ENCODE measurements around the gene MGAM2.

The MGAM2 gene

GRCh38 chr7:142181966-142182365 lies 70.4 kb downstream of the MGAM2 start:
- H3K4me3 ChIP-seq (ENCODE audit: low read depth, low read length): no peak overlapping the region
- DNase-seq (ENCODE audit: low read depth): no peak
- TF ChIP-seq CTCF (conservative IDR thresholded peaks at IDR 0.05; ENCODE audit: low read depth, low read length): no peak

DNA sequence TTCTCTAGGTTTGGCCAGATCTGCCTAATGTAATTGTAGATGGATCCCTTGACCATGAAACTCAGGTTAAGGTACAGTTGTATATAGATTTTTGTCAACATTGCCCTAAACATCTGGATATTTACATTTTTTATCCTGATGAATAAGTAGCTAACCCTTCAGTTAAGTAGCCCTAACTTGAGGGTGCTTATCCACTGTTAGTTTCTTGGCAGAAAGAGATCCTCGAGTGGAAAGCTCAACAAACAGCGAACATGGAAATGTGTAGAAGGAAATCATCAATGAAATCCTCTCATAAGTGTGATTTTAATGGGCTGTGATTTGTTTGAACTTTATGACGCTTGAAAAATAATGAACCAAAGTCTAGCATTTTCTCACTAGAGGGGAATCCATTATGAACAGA lies 73.6 kb downstream of the MGAM2 start:
- no peak overlapping the region for H3K4me3 ChIP-seq (ENCODE audit: low read depth, low read length)
- TF ChIP-seq CTCF (conservative IDR thresholded peaks at IDR 0.05; ENCODE audit: low read depth, low read length): no peak
- DNase-seq (ENCODE audit: low read depth): no peak

DNA sequence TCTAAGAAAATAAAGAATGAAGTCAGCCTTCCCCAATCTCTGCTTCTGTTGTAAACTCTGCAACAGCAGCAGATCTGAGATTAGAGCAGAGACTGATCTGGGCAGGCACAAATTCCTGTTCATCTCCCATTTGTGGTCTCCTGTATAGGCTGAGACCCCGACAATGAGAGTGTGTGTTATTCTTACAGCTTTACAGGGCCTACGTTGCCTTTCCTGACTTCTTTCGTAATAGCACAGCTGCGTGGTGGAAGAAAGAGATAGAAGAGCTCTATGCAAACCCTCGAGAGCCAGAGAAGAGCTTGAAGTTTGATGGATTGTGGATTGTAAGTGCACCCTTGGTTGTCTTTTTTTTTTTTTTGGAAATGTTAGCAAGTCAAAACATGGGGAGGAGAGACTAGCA lies 74.3 kb downstream of the MGAM2 start:
- no peak for TF ChIP-seq CTCF (conservative IDR thresholded peaks at IDR 0.05; ENCODE audit: low read depth, low read length)
- no peak for DNase-seq (ENCODE audit: low read depth)
- no peak overlapping the region for H3K4me3 ChIP-seq (ENCODE audit: low read depth, low read length)

- no peak for TF ChIP-seq CTCF (conservative IDR thresholded peaks at IDR 0.05; ENCODE audit: low read depth, low read length)
- no peak overlapping the region for H3K4me3 ChIP-seq (ENCODE audit: low read depth, low read length)
- DNase-seq (ENCODE audit: low read depth): peak; percentile 22
These were observed 76.6 kb downstream of the MGAM2 start for GRCh38 chr7:142188154-142188553.

DNA sequence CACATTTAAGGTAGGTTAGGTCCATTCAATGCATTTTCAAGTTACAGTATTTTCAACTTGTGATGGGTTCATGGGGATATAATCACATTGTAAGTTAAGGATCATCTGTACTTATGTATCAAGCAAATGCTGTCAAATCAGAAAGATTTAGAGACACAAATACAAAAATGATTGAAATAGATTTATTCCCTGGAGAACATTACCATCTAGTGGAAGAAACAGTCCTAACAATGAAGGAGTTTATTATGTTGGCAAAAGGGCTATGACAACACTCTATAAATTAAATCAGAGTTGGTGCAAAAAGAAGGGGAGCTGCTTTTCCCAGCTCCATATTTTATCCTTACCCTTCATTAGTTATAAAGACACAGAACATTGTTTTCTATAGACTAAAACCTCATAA lies 77.3 kb downstream of the MGAM2 start:
- peak; percentile 31 for DNase-seq (ENCODE audit: low read depth)
- TF ChIP-seq CTCF (conservative IDR thresholded peaks at IDR 0.05; ENCODE audit: low read depth, low read length): peak; percentile 27
- H3K4me3 ChIP-seq (ENCODE audit: low read depth, low read length): no peak overlapping the region

DNA sequence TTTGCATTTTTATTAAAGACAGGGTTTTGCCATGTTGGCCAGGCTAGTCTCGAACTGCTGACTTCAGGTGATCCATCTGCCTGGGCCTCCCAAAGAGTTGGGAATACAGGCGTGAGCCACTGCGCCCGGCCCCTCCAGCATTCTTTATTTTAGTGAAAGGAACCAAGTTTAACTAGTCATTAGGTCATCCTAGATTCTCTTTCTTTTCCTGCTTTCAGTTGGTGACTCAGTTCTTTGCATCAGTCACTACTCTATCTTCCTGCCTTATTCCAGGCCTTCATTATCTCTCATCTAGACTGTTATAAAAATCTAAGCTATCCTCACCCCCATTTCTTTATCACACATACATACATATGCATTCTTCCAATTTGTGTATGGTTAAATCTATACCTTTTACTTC lies 82.7 kb downstream of the MGAM2 start:
- no peak for TF ChIP-seq CTCF (conservative IDR thresholded peaks at IDR 0.05; ENCODE audit: low read depth, low read length)
- H3K4me3 ChIP-seq (ENCODE audit: low read depth, low read length): no peak overlapping the region
- no peak for DNase-seq (ENCODE audit: low read depth)

- no peak for TF ChIP-seq CTCF (conservative IDR thresholded peaks at IDR 0.05; ENCODE audit: low read depth, low read length)
- no peak for DNase-seq (ENCODE audit: low read depth)
- no peak overlapping the region for H3K4me3 ChIP-seq (ENCODE audit: low read depth, low read length)
These were observed 84.7 kb downstream of the MGAM2 start for GRCh38 chr7:142196066-142196840.
